ENCODE data around the gene NPEPL1. TPM values are rescaled to one million over a fixed set of nuclear protein-coding genes. Genes with fewer than 3 reads are reported as not detected.
"Not testable (repeated sequence)": the region's sequence is repeated elsewhere in the genome, so short reads cannot be mapped to it uniquely, and the experiment has no call there.

Gene NPEPL1
- total RNA-seq, 1 donor from 2014 or later: 22.9 TPM

- Mint-ChIP-seq H3K27me3 (ENCODE audit: insufficient read depth) (peaks cover 22% of the 10 kb centered on the region), H3K4me3 (no peak overlapping the region), H3K9me3 (no peaks in the 10 kb centered on the region), H3K27ac (no peak overlapping the region), H3K36me3 (ENCODE audit: low read depth) (no peaks in the 10 kb centered on the region), H3K4me1 (ENCODE audit: low read depth) (no peaks in the 10 kb centered on the region)
- intact Hi-C loops (cut with micrococcal nuclease): no loop called here
- DNase-seq (ENCODE audit: low spot score): no peak
Measured at GRCh38 chr20:58740356-58741308, 48.0 kb downstream of the NPEPL1 start.

- intact Hi-C loops (cut with micrococcal nuclease): no loop called here
- H3K4me1 Mint-ChIP-seq (ENCODE audit: low read depth): no peaks in the 10 kb centered on the region
- peaks cover 22% of the 10 kb centered on the region for H3K27me3 Mint-ChIP-seq (ENCODE audit: insufficient read depth)
- H3K4me3 Mint-ChIP-seq: no peak overlapping the region
- DNase-seq (ENCODE audit: low spot score): no peak
- no peaks in the 10 kb centered on the region for H3K9me3 Mint-ChIP-seq
- no peak overlapping the region for H3K27ac Mint-ChIP-seq
- H3K36me3 Mint-ChIP-seq (ENCODE audit: low read depth): no peaks in the 10 kb centered on the region
Measured at GRCh38 chr20:58741384-58741783, 48.8 kb downstream of the NPEPL1 start.

- Mint-ChIP-seq H3K9me3 (no peaks in the 10 kb centered on the region), H3K27me3 (ENCODE audit: insufficient read depth) (peaks cover 20% of the 10 kb centered on the region), H3K36me3 (ENCODE audit: low read depth) (no peaks in the 10 kb centered on the region), H3K4me1 (ENCODE audit: low read depth) (no peaks in the 10 kb centered on the region), H3K27ac (no peak overlapping the region), H3K4me3 (no peak overlapping the region)
- intact Hi-C loops (cut with micrococcal nuclease): no loop called here
- DNase-seq (ENCODE audit: low spot score): no peak
Measured at GRCh38 chr20:58742668-58743566, 50.3 kb downstream of the NPEPL1 start.

DNA sequence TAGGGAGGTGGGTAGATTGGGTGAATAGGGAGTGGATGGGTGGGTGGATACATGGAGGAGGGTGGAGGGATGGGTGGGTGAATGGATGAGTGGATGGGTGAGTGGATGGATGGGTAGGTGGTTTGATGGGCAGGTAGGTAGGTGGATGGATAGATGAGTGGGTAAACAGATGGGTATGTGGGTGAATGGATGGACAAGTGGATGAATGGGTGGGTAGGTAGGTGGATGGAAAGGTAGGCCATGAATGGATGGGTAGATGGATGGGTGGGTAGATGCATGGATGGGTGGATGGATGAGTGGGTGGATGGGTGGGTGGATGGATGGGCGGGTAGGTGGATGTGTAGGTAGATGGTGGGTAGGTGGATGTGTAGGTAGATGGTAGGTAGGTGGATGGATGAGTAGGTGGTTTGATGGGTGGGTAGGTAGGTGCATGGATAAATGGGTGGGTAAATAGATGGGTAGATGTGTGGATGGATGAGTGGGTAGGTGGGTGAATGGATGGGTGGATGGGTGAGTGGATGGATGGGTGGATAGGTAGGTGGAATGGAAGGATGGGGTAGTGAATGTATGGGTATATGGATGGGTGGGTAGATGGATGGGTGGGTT lies 51.4 kb downstream of the NPEPL1 start:
- intact Hi-C loops (cut with micrococcal nuclease): no loop called here
- Mint-ChIP-seq H3K9me3 (no peaks in the 10 kb centered on the region), H3K27me3 (ENCODE audit: insufficient read depth) (peaks cover 21% of the 10 kb centered on the region), H3K4me1 (ENCODE audit: low read depth) (no peaks in the 10 kb centered on the region), H3K36me3 (ENCODE audit: low read depth) (no peaks in the 10 kb centered on the region), H3K27ac (no peak overlapping the region), H3K4me3 (no peak overlapping the region)
- no peak for DNase-seq (ENCODE audit: low spot score)

- DNase-seq (ENCODE audit: low spot score): no peak
- Mint-ChIP-seq H3K4me3 (no peak overlapping the region), H3K4me1 (ENCODE audit: low read depth) (no peaks in the 10 kb centered on the region), H3K27me3 (ENCODE audit: insufficient read depth) (peaks cover 21% of the 10 kb centered on the region), H3K9me3 (no peaks in the 10 kb centered on the region), H3K27ac (no peak overlapping the region), H3K36me3 (ENCODE audit: low read depth) (no peaks in the 10 kb centered on the region)
- intact Hi-C loops (cut with micrococcal nuclease): no loop called here
Measured at GRCh38 chr20:58744836-58745235, 52.2 kb downstream of the NPEPL1 start.

GRCh38 chr20:58745391-58745790 lies 52.8 kb downstream of the NPEPL1 start:
- Mint-ChIP-seq H3K36me3 (ENCODE audit: low read depth) (no peaks in the 10 kb centered on the region), H3K27me3 (ENCODE audit: insufficient read depth) (peaks cover 18% of the 10 kb centered on the region), H3K27ac (no peak overlapping the region), H3K4me3 (no peak overlapping the region), H3K4me1 (ENCODE audit: low read depth) (no peaks in the 10 kb centered on the region), H3K9me3 (no peaks in the 10 kb centered on the region)
- intact Hi-C loops (cut with micrococcal nuclease): no loop called here
- no peak for DNase-seq (ENCODE audit: low spot score)

DNA sequence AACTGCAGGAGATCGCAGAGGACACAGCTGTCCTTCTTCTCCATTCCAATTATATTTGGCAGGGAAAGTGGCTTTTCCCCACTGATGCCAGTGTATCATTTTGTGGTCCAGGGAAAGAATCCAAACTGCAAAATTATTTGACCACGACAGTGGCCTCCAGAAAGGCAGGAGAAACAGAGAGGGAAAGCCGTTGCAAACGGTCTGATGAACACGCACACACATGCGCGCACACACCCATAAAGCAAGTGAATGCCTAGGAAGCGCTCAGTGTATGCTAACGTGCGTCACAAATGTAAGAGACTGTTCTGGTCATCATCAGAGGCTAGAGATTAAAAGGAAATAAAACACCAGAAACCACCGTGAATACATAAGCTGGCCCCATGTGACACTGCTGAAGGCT lies 54.0 kb downstream of the NPEPL1 start:
- H3K9me3 Mint-ChIP-seq: no peaks in the 10 kb centered on the region
- no peak overlapping the region for H3K27ac Mint-ChIP-seq
- peaks cover 19% of the 10 kb centered on the region for H3K27me3 Mint-ChIP-seq (ENCODE audit: insufficient read depth)
- no peak overlapping the region for H3K4me3 Mint-ChIP-seq
- intact Hi-C loops (cut with micrococcal nuclease): no loop called here
- no peaks in the 10 kb centered on the region for H3K36me3 Mint-ChIP-seq (ENCODE audit: low read depth)
- DNase-seq (ENCODE audit: low spot score): no peak
- H3K4me1 Mint-ChIP-seq (ENCODE audit: low read depth): no peaks in the 10 kb centered on the region

GRCh38 chr20:58747211-58747610 lies 54.6 kb downstream of the NPEPL1 start:
- Mint-ChIP-seq H3K36me3 (ENCODE audit: low read depth) (no peaks in the 10 kb centered on the region), H3K27ac (no peak overlapping the region), H3K4me1 (ENCODE audit: low read depth) (no peaks in the 10 kb centered on the region), H3K4me3 (no peak overlapping the region), H3K9me3 (no peaks in the 10 kb centered on the region), H3K27me3 (ENCODE audit: insufficient read depth) (peaks cover 21% of the 10 kb centered on the region)
- no peak for DNase-seq (ENCODE audit: low spot score)
- intact Hi-C loops (cut with micrococcal nuclease): no loop called here

GRCh38 chr20:58748618-58749017 lies 56.0 kb downstream of the NPEPL1 start:
- no peak for DNase-seq (ENCODE audit: low spot score)
- Mint-ChIP-seq H3K27me3 (ENCODE audit: insufficient read depth) (peaks cover 23% of the 10 kb centered on the region), H3K27ac (no peak overlapping the region), H3K9me3 (no peaks in the 10 kb centered on the region), H3K4me1 (ENCODE audit: low read depth) (no peaks in the 10 kb centered on the region), H3K4me3 (no peak overlapping the region), H3K36me3 (ENCODE audit: low read depth) (no peaks in the 10 kb centered on the region)
- intact Hi-C loops (cut with micrococcal nuclease): no loop called here

DNA sequence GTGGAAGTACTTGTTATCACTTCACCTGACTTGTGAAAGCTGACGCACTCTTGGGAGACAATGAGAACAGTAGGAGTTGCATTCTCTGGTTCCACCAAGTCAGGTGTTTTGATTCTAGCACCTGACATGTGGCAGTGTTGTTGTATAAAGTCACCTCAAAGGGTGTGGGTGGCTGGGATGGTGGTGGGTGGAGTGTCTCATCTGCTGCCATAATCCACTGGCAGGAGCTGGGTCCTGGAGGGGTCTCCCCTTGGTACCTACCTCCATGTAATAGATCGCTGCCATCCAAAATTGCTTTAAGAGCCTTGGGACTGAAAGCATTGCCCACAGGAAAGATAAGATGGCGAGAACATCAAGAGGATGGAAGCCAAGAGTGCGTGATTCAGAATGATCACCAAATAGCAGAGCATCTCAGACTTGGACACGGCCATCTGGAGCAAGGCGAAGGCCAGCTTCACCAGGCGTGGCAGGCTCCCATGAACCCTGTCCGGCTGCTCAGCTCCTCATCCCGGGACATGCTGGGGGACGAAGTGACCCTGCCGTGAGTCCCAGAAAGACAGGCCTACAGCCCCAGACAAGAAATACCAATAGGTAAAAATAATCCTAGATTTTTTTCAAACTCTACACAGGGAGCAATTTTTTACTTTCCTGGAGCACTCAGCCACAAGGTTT lies 56.6 kb downstream of the NPEPL1 start:
- no peaks in the 10 kb centered on the region for H3K9me3 Mint-ChIP-seq
- no peaks in the 10 kb centered on the region for H3K36me3 Mint-ChIP-seq (ENCODE audit: low read depth)
- H3K4me1 Mint-ChIP-seq (ENCODE audit: low read depth): no peaks in the 10 kb centered on the region
- no peak for DNase-seq (ENCODE audit: low spot score)
- intact Hi-C loops (cut with micrococcal nuclease): no loop called here
- no peak overlapping the region for H3K4me3 Mint-ChIP-seq
- H3K27ac Mint-ChIP-seq: no peak overlapping the region
- H3K27me3 Mint-ChIP-seq (ENCODE audit: insufficient read depth): peaks cover 19% of the 10 kb centered on the region

- no peak overlapping the region for H3K4me3 Mint-ChIP-seq
- no peaks in the 10 kb centered on the region for H3K36me3 Mint-ChIP-seq (ENCODE audit: low read depth)
- H3K27me3 Mint-ChIP-seq (ENCODE audit: insufficient read depth): peaks cover 19% of the 10 kb centered on the region
- no peaks in the 10 kb centered on the region for H3K4me1 Mint-ChIP-seq (ENCODE audit: low read depth)
- no peak overlapping the region for H3K27ac Mint-ChIP-seq
- DNase-seq (ENCODE audit: low spot score): no peak
- intact Hi-C loops (cut with micrococcal nuclease): no loop called here
- H3K9me3 Mint-ChIP-seq: no peaks in the 10 kb centered on the region
Measured at GRCh38 chr20:58749979-58750378, 57.4 kb downstream of the NPEPL1 start.

DNA sequence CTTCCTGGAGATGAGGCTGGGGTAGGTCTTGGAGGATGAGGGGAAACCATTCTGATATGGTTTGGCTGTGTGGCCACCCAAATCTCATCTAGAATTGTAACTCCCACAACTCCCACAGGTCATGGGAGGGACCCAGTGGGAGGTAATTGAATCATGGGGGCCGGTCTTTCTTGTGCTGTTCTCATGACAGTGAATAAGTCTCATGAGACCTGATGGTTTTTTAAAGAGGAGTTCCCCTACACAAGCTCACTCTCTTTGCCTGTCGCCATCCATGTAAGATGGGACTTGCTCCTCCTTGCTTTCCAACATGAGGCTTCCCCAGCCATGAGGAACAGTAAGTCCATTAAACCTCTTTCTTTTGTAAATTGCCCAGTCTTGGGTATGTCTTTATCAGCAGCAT lies 58.1 kb downstream of the NPEPL1 start:
- H3K36me3 Mint-ChIP-seq (ENCODE audit: low read depth); H3K4me1 Mint-ChIP-seq (ENCODE audit: low read depth); H3K27ac Mint-ChIP-seq; intact Hi-C loops (cut with micrococcal nuclease); H3K9me3 Mint-ChIP-seq; DNase-seq (ENCODE audit: low spot score); H3K4me3 Mint-ChIP-seq: not testable (repeated sequence)
- peaks cover 19% of the 10 kb centered on the region for H3K27me3 Mint-ChIP-seq (ENCODE audit: insufficient read depth)
